ENCODE results near the gene NAPSA. TPM values are rescaled to one million over a fixed set of nuclear protein-coding genes. Genes with fewer than 3 reads are reported as not detected.

The NAPSA gene
- total and polyA plus RNA-seq, 9 of the 15 experiments (the other 6 are each of a cell fraction or from before 2014, with no cell fraction given) = 0.25 to 1.9 (median 0.69) TPM

- TF ChIP-seq ASH1L (IDR thresholded peaks at IDR 0.05; ENCODE audit: borderline replicate concordance, low read depth, partially characterized antibody) (no peak), L3MBTL2 (IDR thresholded peaks at IDR 0.05) (peak; percentile 25; the same call in 1 of the 2 replicates), ELF1 (tag; IDR thresholded peaks at IDR 0.05) (no peak), YY1 (IDR thresholded peaks at IDR 0.05; ENCODE audit: borderline replicate concordance in 1 of 3, control insufficient read depth in 1 of 3, extremely low read depth in 1 of 3, insufficient read depth in 3 of 3, insufficient read length in 1 of 3, insufficient replicate concordance in 2 of 3, low read depth in 1 of 3, low read length in 2 of 3) (peak in 1 of 3 experiments; percentile 12), MYNN (IDR thresholded peaks at IDR 0.05) (peak; percentile 61; the same call in 1 of the 2 replicates), MYNN (CRISPR knock-in tag; IDR thresholded peaks at IDR 0.05) (no peak), BRF2 (IDR thresholded peaks at IDR 0.05; ENCODE audit: borderline replicate concordance, insufficient read depth, insufficient read length) (no peak), ATF6 (CRISPR knock-in tag; IDR thresholded peaks at IDR 0.05) (no peak), ZFP91 (CRISPR knock-in tag; IDR thresholded peaks at IDR 0.05) (no peak), RBM22 (IDR thresholded peaks at IDR 0.05; ENCODE audit: low read depth, low read length, poor library complexity, severe bottlenecking) (no peak), DPF2 (IDR thresholded peaks at IDR 0.05) (peak; percentile 63), CBX1 (IDR thresholded peaks at IDR 0.05; ENCODE audit: low read depth) (no peak), NR3C1 (CRISPR knock-in tag; IDR thresholded peaks at IDR 0.05) (no peak), ZNF217 (CRISPR knock-in tag; IDR thresholded peaks at IDR 0.05) (no peak), XRCC4 (IDR thresholded peaks at IDR 0.05; ENCODE audit: extremely low read depth, insufficient read depth, insufficient read length) (no peak), SMARCA4 (IDR thresholded peaks at IDR 0.05) (peak; percentile 29; the same call in 1 of the 2 replicates), HDAC8 (tag; IDR thresholded peaks at IDR 0.05) (no peak), SMARCE1 (IDR thresholded peaks at IDR 0.05) (peak; percentile 75; the same call in 1 of the 2 replicates), MYC (IDR thresholded peaks at IDR 0.05; ENCODE audit: low read depth, low read length) (no peak), MYC (CRISPR knock-in tag; IDR thresholded peaks at IDR 0.05; ENCODE audit: borderline replicate concordance, low read depth) (no peak), RBBP5 (IDR thresholded peaks at IDR 0.05; ENCODE audit: borderline replicate concordance, insufficient read depth, low read length, poor library complexity, severe bottlenecking) (peak; percentile 41), NCOR1 (IDR thresholded peaks at IDR 0.05) (peak; percentile 60), MTA3 (IDR thresholded peaks at IDR 0.05; ENCODE audit: borderline replicate concordance) (0 out of 2 replicates have a peak, but pooled peaks have one; percentile 29), ARID1B (IDR thresholded peaks at IDR 0.05) (peak; percentile 77)
These were observed 4.0 kb downstream of the NAPSA start (continued) for GRCh38 chr19:50361290-50362029.

Measured in K562 (cell line).